ENCODE data around the gene ZDHHC14. TPM values are rescaled to one million over a fixed set of nuclear protein-coding genes. Genes with fewer than 3 reads are reported as not detected.

ZDHHC14 gene
- 1 to 10 TPM; 3.2 to 3.3 TPM for total RNA-seq

GRCh38 chr6:157380779-157381561 is at the start of gene ZDHHC14:
Gene ZDHHC14, plus strand, starts transcription at chr6:157381190.

Small RNAs within 50 kb of the gene (microRNA-seq; reads per million reads assigned to microRNA genes)
- gene MIR3692 (ENCODE audit: borderline microRNAs expressed, borderline replicate concordance), result not detected

Other genes with a start within 250 kb of the ZDHHC14 start
- gene TMEM242, start 57.7 kb upstream of the ZDHHC14 start, total RNA-seq, result 1 to 10 TPM; 8.8 to 9.4 TPM

All from activated naive CD4-positive, alpha-beta T cell treated with anti-CD3 and anti-CD28 coated beads, Interleukin-2, amount 10 ng/mL, durations not matched to agents 5 hours and 36 hours (primary cell).